Parathyroid adenoma (tissue), 2 donors: ENCODE results near the gene NBDY.

Experiments used
- H2AFZ ChIP-seq: fragments of 300-600 bp; sonication (generic); one replicate; pipeline ENCODE4 v1.7.0; 2017; ENCODE audit warnings: antibody characterized with exemption, mild to moderate bottlenecking
- H3K27ac ChIP-seq: fragments of 300-600 bp; sonication (generic); one replicate; pipeline ENCODE4 v1.7.0; 2017
- H3K27me3 ChIP-seq: fragments of 300-600 bp; sonication (generic); one replicate; pipeline ENCODE4 v1.7.0; 2017; ENCODE audit warnings: low read length; ENCODE audit not compliant: control insufficient read depth, insufficient read depth
- H3K36me3 ChIP-seq: fragments of 300-600 bp; sonication (generic); one replicate; pipeline ENCODE4 v1.7.0; 2017; ENCODE audit warnings: low read length; ENCODE audit not compliant: control insufficient read depth, insufficient read depth
- H3K4me1 ChIP-seq: fragments of 300-600 bp; sonication (generic); one replicate; pipeline ENCODE4 v1.7.0; 2017; ENCODE audit warnings: control low read depth
- H3K4me2 ChIP-seq: fragments of 300-600 bp; sonication (generic); one replicate; pipeline ENCODE4 v1.7.0; 2017; ENCODE audit warnings: low read length
- H3K4me3 ChIP-seq: fragments of 300-600 bp; sonication (generic); one replicate; pipeline ENCODE4 v1.7.0; 2017; ENCODE audit warnings: low read depth, low read length
- H3K79me2 ChIP-seq: fragments of 300-600 bp; sonication (generic); one replicate; pipeline ENCODE4 v1.7.0; 2017; ENCODE audit warnings: control low read depth
- H3K9ac ChIP-seq: fragments of 300-600 bp; sonication (generic); one replicate; pipeline ENCODE4 v1.7.0; 2017; ENCODE audit warnings: mild to moderate bottlenecking
- H3K9me3 ChIP-seq: fragments of 300-600 bp; sonication (generic); one replicate; pipeline ENCODE4 v1.7.0; 2017; ENCODE audit warnings: low read length; ENCODE audit not compliant: control insufficient read depth
- CTCF ChIP-seq: fragments of 300-600 bp; sonication (generic); IDR thresholded peaks from one replicate; pipeline ENCODE4 v1.7.0; 2017; ENCODE audit warnings: antibody characterized with exemption, mild to moderate bottlenecking
- donor health status: primary hyperparathyroidism.

The NBDY gene

GRCh38 chrX:56728752-56729151, 291 bp upstream of the NBDY start:
- no peaks in the 10 kb centered on the region for H3K27me3 ChIP-seq
- H3K36me3 ChIP-seq: no peaks in the 10 kb centered on the region
- no peak overlapping the region for H3K9ac ChIP-seq
- no peak for TF ChIP-seq CTCF
- peak overlapping the region; percentile 82 for H2AFZ ChIP-seq
- H3K27ac ChIP-seq: peak overlapping the region; percentile 91
- H3K9me3 ChIP-seq: no peaks in the 10 kb centered on the region
- no peaks in the 10 kb centered on the region for H3K4me1 ChIP-seq
- H3K4me2 ChIP-seq: peak overlapping the region; percentile 51
- H3K79me2 ChIP-seq: no peaks in the 10 kb centered on the region
- peak overlapping the region; percentile 68 for H3K4me3 ChIP-seq

- no peak overlapping the region for H3K9ac ChIP-seq
- H3K4me3 ChIP-seq: no peak overlapping the region
- H3K79me2 ChIP-seq: peaks cover 2% of the 10 kb centered on the region
- TF ChIP-seq CTCF: peak; percentile 47
- no peaks in the 10 kb centered on the region for H3K36me3 ChIP-seq
- H3K27ac ChIP-seq: no peak overlapping the region
- no peaks in the 10 kb centered on the region for H3K27me3 ChIP-seq
- no peak overlapping the region for H2AFZ ChIP-seq
- H3K9me3 ChIP-seq: no peaks in the 10 kb centered on the region
- no peaks in the 10 kb centered on the region for H3K4me1 ChIP-seq
- no peak overlapping the region for H3K4me2 ChIP-seq
Observed at GRCh38 chrX:56733459-56734046, 4.5 kb downstream of the NBDY start.

- TF ChIP-seq CTCF: no peak
- Histone ChIP-seq H3K27me3 (no peaks in the 10 kb centered on the region), H3K4me2 (no peak overlapping the region)
Observed at GRCh38 chrX:56736219-56736618, 7.2 kb downstream of the NBDY start.

GRCh38 chrX:56738670-56739069, 9.6 kb downstream of the NBDY start:
- Histone ChIP-seq H3K79me2 (peaks cover 14% of the 10 kb centered on the region), H3K4me2 (no peak overlapping the region), H3K36me3 (no peaks in the 10 kb centered on the region), H3K9ac (no peak overlapping the region), H3K27ac (no peak overlapping the region), H3K4me1 (no peaks in the 10 kb centered on the region), H2AFZ (no peak overlapping the region), H3K9me3 (no peaks in the 10 kb centered on the region), H3K4me3 (no peak overlapping the region), H3K27me3 (no peaks in the 10 kb centered on the region)
- no peak for TF ChIP-seq CTCF

More at GRCh38 chrX:56736219-56736618, 7.2 kb downstream of the NBDY start:
- Histone ChIP-seq H3K4me3 (no peak overlapping the region), H3K4me1 (no peaks in the 10 kb centered on the region), H3K79me2 (peaks cover 6% of the 10 kb centered on the region), H2AFZ (no peak overlapping the region), H3K9ac (no peak overlapping the region), H3K27ac (no peak overlapping the region), H3K36me3 (no peaks in the 10 kb centered on the region), H3K9me3 (no peaks in the 10 kb centered on the region)

GRCh38 chrX:56744996-56745395, 16.0 kb downstream of the NBDY start:
- no peak overlapping the region for H3K9ac ChIP-seq
- TF ChIP-seq CTCF: no peak
- H2AFZ ChIP-seq: no peak overlapping the region
- H3K9me3 ChIP-seq: no peaks in the 10 kb centered on the region
- H3K27me3 ChIP-seq: no peaks in the 10 kb centered on the region
- no peaks in the 10 kb centered on the region for H3K4me1 ChIP-seq
- H3K4me3 ChIP-seq: no peak overlapping the region
- no peak overlapping the region for H3K27ac ChIP-seq
- no peaks in the 10 kb centered on the region for H3K36me3 ChIP-seq
- H3K4me2 ChIP-seq: no peak overlapping the region
- peaks cover 15% of the 10 kb centered on the region for H3K79me2 ChIP-seq
